T1000 (cell line): ENCODE data around the gene INTS15.

ENCODE experiments used
- DNase-seq: peaks from one replicate; lab custom pipeline; 2025; ENCODE audit warnings: mixed read lengths; lab: John Stamatoyannopoulos, UW

INTS15 gene

GRCh38 chr7:6643915-6644625 is 54.2 kb downstream of the INTS15 start:
- DNase-seq: no peak

GRCh38 chr7:6644728-6645127 is 54.9 kb downstream of the INTS15 start:
- no peak for DNase-seq

GRCh38 chr7:6646465-6646864 is 56.6 kb downstream of the INTS15 start:
- no peak for DNase-seq

GRCh38 chr7:6647080-6647479 is 57.3 kb downstream of the INTS15 start:
- no peak for DNase-seq

- DNase-seq: no peak
These were observed 57.7 kb downstream of the INTS15 start for GRCh38 chr7:6647541-6647940.

- no peak for DNase-seq
These were observed 58.4 kb downstream of the INTS15 start for GRCh38 chr7:6648066-6648814.

GRCh38 chr7:6648815-6649104 is 58.9 kb downstream of the INTS15 start:
- no peak for DNase-seq

- no peak for DNase-seq
These were observed 59.6 kb downstream of the INTS15 start for GRCh38 chr7:6649241-6649961.

GRCh38 chr7:6650086-6650485 is 60.3 kb downstream of the INTS15 start:
- no peak for DNase-seq

GRCh38 chr7:6650521-6651011 is 60.7 kb downstream of the INTS15 start:
- DNase-seq: no peak

- DNase-seq: no peak
These were observed 62.1 kb downstream of the INTS15 start for GRCh38 chr7:6651851-6652445.

- DNase-seq: no peak
These were observed 62.7 kb downstream of the INTS15 start for GRCh38 chr7:6652446-6653011.

GRCh38 chr7:6653071-6654003 is 63.5 kb downstream of the INTS15 start:
- DNase-seq: no peak

- DNase-seq: no peak
These were observed 64.5 kb downstream of the INTS15 start for GRCh38 chr7:6654113-6654841.

GRCh38 chr7:6654842-6655610 is 65.2 kb downstream of the INTS15 start:
- no peak for DNase-seq

GRCh38 chr7:6655636-6656385 is 66.0 kb downstream of the INTS15 start:
- DNase-seq: no peak

GRCh38 chr7:6656413-6656812 is 66.6 kb downstream of the INTS15 start:
- DNase-seq: no peak
